Heart left ventricle (tissue), 13 donors: ENCODE results near the gene C1orf122.

Experiments used
- POLR2A ChIP-seq, 2 donors: fragments of 450-650 bp; IDR thresholded peaks; one replicate each; pipeline ENCODE4 v1.6.1; 2017; ENCODE audit warnings: antibody characterized with exemption in 2 of 2, mild to moderate bottlenecking in 2 of 2, moderate library complexity in 2 of 2
- TF ChIP-seq, protein P1 (sequence below), 12 donors: fragments of 200-600 bp; sonication (generic) in 4 of 12; IDR thresholded peaks; one replicate each; pipeline versions ENCODE4 v1.5.0 to v1.8.0; 2018 to 2022; ENCODE audit warnings: antibody characterized with exemption in 12 of 12, mild to moderate bottlenecking in 5 of 12
- donor health status: ischemic (EF 13 %, LVEDD 7.1; RV severe dilation, severe dysfunction).
- donor health status: DM: no; HTN: yes; CAD: no.
- donor health status: DM: no; HTN: no; CAD: no.
- donor health status: ischemic (EF 25% LVEDD 6.9; RV normal size, moderate dysfunction).
- donor health status: ischemic (EF 25% LVEDD 5.7; RV mildly dilated, moderate dysfunction).
- donor health status: ischemic (EF 35%, LVEDD 5.7; RV mildly dilated, moderate dysfunction).
- donor health status: nonischemic (EF 11% LVEDD 7.7; RV severe dilation, severe dysfunction).
- donor health status: DM: yes; HTN: yes; CAD: no.
- donor health status: PGD.
- donor health status: ischemic (EF 29% LVEDD 5.4; RV normal size, mild dysfunction).
- donor health status: nonischemic (EF 23%, LVEDD 6.1; RV moderate dilation, normal function).

DNA sequence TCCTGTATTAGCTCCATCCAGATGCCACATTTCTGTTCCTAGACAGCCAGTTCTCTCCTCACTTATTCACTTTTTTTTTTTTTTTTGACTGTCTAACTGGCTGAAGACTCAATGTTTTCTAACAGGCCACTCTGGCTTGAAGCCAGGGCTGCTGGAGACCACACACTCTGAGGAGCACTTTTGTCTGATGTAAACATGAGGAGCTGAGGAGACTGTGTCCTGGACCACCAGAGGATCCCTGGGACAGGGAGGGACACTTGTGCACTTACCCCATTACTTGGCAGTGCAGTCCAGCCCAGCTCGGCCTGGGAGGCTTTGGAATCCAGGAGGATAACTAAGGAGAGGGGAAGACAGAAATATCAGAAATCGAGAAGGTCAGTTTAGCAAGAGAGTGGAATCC lies 45.1 kb upstream of the C1orf122 start:
- TF ChIP-seq POLR2A (IDR thresholded peaks at IDR 0.05), result no peak
- TF ChIP-seq, protein P1, sequence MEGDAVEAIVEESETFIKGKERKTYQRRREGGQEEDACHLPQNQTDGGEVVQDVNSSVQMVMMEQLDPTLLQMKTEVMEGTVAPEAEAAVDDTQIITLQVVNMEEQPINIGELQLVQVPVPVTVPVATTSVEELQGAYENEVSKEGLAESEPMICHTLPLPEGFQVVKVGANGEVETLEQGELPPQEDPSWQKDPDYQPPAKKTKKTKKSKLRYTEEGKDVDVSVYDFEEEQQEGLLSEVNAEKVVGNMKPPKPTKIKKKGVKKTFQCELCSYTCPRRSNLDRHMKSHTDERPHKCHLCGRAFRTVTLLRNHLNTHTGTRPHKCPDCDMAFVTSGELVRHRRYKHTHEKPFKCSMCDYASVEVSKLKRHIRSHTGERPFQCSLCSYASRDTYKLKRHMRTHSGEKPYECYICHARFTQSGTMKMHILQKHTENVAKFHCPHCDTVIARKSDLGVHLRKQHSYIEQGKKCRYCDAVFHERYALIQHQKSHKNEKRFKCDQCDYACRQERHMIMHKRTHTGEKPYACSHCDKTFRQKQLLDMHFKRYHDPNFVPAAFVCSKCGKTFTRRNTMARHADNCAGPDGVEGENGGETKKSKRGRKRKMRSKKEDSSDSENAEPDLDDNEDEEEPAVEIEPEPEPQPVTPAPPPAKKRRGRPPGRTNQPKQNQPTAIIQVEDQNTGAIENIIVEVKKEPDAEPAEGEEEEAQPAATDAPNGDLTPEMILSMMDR (IDR thresholded peaks at IDR 0.05), result no peak
